GM21367 (cell line): Measurements from ENCODE around the gene DLG2.

Source experiments
- ATAC-seq: cut with Tn5 transposase; IDR thresholded peaks from one replicate; pipeline ENCODE4 v1.9.1; 2021; ENCODE audit not compliant: unreplicated experiment

The DLG2 gene

DNA sequence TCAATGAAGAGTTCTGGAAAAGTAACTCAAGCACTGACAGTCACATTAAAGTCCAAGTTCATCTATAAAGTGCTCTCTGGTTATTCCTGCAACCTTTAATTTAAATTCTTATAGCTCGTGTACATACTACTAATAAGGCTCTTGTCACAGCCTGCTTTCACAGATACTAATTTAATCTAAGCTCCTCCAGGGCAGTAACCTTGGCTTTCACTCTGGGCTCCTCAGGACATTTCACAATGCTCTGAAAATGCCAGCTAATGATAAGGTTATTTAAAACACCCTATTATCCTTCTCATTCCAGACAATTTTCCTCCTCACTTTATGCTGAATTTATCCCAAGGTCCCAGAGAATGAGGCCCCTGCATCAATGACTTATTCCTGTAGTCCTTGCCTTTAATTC, 2098.3 kb downstream of the DLG2 start:
- no peak for ATAC-seq

DNA sequence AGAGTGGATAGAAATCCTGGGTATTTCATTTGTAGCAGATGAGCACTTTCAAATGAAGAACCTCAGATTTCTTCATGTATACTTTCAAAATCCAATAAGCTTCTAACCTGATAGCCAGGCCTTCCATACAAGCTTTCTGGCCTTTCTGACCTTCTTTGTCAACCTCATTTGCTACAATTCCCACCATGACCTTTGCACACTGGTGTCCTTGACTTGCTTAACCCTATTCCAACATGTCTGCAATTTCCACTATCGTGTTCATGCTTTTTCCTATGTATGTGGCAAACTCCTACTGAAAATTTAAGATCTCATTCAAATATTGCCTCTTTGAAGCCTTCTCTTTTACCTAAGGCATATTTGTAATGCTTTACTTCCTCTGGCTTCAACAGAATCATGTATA, 2098.9 kb downstream of the DLG2 start:
- no peak for ATAC-seq

DNA sequence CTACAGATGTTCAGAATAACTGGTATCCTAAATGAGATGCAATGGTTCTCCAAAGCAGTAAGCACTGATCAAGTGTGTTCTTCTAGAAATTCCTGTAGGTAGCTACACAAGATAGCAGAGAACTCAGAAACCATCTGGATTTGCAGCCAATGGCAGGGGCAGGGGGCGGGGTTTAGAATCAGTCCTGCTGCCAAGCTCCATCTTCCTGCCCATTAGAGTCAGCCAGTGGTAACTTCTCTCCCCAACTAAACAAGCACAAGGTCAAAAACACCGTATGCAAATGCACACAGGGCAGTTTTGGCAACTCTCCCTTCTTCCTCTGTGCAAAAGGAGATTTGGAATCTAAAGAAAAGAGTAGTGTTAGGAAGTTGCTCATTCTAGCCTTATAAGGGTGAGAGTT, 2103.5 kb downstream of the DLG2 start:
- no peak for ATAC-seq

DNA sequence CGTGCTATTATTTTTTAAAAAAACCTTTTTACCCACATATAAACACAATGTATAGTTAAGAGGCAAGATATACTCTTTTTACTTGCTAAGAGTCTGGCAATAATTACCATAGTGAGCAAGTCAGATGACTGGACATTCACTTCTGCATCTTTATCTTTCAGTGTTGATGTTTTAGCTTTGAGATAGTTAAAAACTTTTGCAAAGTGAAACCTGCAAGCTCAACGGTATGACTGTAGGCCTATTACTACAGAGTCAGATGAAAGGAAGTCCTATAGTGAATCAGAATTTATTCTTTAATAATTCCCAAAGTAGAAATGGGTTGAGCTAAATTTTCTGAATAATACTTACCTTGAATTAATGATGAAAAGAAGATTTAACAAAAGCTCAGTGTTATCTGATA, 2104.2 kb downstream of the DLG2 start:
- ATAC-seq = no peak

DNA sequence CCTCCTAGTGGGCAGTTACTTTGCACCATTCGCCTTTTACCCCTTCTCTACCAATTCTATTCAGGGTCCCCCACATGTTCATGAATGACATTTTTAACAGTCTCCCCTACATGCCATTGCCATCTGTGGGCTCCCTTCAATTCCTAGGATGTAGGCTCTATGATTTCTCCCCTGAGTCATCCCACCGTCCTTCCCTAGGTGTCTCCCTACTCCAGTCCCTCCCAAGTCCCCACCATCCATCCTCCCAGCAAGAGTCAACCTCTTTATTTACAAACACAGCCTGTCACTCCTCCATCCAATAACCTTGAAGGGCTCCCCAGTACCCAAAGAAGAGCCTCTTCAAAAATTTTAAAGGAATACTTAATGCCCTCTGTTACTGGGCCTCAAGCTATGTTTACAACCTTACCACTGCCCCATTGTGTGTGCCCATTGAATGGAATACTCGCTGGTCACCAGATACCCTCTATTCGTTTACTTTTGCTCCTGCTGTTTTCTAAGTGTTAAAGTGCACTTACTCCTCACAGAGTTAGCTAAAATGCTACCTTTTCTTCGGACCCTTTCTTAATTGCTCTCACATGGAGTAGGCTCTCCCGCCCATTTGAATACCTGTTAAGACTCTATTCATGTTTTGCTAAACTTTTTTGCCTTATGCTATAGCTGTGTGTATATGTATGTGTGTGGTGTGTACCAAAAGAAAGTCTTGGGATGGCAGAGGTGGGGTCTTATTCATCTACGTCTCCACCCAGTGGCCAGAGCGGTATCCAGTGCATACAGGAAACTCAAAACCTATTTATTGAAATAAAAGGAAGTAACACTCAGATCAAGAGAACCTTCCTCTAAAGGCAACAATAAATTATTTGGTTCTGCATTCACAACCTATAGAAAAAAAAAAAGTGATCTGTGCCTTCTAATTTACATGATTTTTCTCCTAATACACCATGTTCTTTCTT, 2105.2 kb downstream of the DLG2 start:
- no peak for ATAC-seq

DNA sequence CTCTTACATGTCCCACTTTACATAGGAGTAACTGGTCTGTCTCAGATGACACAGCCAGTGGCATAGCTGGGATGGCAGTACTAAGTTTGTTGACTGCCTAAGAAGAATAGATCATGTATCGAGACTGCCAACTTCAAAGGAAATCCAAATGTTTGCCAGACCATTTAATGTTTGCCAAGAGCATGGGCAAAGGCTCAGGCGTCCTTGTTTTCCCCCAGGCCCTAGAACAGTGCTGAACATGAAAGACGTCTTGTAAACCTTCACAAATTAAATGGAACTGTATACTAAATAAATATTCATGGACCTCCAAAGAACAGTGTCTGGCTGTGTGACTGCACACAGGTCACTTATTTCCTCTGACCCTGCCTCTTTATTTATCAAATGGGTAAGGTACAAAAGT, 2106.3 kb downstream of the DLG2 start:
- no peak for ATAC-seq

DNA sequence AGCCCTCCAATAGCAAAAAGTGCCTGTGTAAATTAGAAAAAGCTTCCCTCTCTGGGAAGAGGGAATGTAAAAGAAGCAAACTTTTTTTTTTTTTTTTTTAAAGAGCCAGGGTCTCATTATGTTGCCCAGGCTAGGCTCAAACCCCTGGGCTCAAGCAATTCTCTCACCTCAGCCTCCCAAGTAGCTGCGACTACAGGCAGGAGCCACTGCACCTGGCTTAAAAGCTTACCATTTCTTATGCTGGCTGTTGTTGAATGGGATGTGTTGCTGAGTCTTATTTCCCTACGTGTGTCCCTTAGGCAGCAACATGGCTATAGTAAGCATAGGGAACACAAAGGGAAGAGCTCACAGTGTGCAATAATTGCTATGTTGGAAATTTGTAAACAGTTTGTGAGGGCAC, 2115.5 kb downstream of the DLG2 start:
- ATAC-seq = no peak

DNA sequence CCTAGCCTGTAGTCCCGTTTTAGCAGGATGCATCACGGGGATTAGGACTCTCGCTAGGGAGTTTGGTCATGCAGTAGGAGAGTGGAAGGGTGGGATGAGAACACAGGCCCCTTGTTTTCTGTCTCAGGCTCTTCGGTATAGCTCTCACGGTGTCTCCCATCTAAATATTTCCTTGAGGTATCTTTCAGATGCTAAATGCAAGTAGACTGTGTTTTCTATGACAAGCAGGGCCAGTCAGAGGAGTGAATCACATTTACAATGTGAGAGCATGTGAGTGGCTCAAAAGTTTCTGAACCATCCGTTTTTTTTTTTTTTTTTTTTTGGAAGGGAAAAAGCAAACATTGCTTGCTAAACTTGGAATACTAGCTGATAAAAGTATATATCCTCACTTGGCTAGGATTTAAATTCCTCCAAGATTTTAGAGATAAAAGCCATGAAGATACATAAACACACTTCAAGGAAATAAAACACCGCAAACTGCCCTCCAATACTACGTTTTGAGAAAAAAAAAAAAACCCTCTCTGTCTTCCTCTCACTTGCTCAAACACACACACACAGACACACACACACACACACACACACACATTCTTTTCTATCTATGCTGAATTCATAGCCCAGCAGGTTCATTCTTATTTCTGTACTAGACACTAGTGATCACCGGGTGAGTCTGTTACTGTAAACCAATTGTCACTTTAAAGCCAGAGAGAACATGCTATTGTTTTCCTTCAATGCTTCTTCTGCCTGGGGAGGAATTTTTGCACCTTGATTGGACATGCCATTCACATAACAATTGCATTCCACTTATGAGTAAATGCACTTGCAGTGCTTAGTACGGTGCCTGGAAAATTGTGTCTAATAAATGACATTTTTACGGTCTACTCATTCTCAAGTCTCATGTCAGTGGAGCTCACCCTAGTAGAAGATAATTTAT, 2116.3 kb downstream of the DLG2 start:
- ATAC-seq = no peak

DNA sequence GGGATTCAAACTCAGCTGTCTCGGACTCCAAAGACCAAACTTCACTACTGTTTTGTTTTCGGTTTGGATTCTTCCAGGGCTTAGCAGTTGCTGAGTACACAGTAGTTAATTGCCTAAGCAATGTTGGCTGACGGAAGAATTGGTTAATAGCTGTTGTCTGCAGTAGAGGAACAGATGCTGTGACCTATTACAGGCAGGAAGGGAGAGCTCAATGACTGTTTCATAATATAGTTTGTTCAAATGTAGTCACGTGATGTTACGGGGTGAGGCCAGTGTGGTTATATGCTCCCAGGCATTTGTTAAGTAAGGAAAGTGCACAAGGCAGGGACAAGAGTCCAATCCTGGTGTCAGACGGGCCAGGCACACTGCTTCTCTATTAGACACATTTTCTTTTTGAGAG, 2118.3 kb downstream of the DLG2 start:
- ATAC-seq = no peak

DNA sequence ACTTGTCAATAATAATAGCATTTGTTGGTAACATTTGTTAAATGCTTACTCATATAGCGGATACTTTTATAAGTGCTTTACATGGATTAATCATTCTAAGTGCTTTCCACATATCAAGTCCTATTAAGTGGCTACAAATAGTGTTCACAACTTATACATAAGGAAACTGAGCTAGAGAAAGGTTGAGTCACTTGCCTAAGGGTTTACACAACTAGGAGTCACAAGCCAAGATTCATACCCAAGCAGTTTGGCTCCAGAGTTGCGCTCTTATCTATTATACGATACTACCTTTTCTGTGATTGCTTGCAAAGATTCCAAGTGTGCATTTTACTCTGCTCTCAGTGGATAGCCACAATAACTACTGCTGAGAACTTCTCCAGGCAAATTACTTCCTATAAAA, 2125.1 kb downstream of the DLG2 start:
- no peak for ATAC-seq

DNA sequence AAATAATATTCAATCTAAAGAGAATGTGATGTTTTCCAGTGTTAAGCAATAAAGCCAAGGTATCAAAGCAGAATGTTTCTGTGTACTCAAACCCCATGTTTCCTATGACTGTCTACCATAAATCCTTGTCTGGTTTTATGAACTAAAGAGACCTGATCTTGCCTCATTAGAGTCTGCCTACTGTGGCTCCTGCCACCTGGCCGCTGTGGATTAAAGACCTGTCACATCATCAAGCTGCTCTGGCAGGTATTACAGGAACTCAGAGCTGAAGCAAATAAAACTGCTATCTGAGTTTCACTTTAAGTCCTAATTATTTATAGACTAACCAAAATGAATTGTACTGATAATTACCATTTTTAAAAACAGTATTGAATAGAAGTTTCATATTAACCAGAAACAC, 2133.2 kb downstream of the DLG2 start:
- ATAC-seq = no peak

DNA sequence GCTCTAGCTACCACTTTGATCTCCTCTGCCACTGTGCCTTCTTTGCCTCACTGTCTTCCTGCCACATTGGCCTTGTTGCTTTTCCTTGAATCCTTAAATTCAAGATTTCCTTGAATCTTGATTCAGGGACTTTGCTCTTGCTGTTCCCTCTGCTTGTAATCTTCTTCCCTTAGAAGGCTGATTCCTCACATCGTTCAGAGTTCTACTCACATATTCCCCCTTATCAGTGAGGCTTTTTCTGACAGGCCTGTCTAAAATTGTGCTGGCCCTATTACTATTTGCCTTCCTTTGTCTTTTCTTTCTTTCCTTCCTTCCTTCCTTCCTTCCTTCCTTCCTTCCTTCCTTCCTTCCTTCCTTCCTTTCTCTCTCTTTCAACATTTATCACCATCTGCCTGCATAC, 2134.1 kb downstream of the DLG2 start:
- ATAC-seq = no peak

DNA sequence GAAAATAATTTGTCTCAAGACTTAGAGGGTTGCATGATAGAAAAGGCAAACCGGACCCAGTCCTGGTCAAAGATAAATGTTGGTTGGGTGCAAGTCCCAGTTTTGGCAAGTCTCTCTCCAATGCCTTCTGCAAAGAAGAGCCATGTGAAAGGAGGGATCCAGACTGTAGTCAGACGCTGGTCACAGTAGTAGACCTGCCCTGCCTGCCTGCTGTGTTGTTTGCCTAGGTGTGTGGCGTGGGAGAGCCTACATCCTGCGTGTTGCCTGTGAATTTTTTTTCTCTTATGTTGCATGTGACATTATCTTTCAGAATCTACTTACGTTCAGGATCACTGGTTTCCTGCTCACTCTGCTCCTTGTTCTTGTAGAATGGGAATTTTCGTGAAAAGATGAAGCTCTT, 2143.3 kb downstream of the DLG2 start:
- no peak for ATAC-seq

DNA sequence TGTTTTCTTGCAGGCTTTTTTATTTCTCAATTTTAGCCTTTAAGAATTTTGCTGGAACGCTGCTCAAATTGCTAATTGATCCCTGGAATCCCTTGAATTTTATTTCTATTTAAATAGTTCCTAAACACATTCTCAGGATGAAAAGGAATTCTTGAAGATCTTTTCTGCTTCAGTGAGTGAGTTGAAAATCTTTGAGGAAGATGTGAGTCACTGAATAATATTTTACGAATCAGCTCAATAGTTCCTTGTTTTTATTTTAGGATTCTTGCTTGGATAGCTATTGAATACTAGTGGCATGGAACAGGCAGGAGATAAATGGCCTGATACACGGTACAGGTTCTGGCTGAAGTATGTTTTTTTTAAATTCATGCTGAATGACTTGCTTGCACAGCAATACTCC, 2146.3 kb downstream of the DLG2 start:
- ATAC-seq = no peak

DNA sequence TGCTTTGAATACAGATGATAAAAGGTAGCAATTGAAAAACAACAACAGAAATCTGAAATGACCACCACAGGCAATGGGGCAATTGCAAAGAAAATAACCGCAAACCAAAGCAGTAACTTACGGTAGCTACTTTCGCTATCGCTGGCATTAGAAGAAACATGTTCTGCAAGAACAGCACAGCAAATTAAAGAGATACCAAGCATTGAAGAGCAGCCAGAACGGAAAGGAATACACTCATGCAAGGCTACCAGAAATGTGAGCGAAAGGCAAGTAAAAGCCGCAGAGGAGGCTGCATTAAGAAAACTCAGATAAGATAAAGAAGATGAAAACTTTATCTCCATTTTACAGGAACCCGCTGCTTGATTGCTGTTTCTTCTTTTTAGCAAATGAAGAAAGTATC, 2146.9 kb downstream of the DLG2 start:
- ATAC-seq = no peak

DNA sequence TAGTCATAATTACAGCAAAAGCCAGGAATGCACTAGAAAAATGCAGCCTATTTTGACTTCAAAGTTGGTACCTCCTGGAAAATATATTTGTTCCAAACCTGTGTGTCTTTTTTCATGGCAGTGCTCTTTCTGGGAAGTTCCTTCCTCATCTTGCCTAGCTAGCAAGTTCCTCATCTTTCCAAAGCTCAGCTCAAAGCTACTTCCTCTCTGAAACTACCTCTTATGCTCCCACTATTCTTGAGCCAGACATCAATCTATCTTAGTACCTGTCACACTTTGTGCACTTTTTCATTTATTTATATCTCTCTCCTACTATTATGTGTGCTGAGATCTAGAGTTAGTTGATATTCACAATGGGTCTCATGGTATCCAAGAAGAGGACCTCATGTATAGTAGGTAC, 2149.4 kb downstream of the DLG2 start:
- no peak for ATAC-seq

DNA sequence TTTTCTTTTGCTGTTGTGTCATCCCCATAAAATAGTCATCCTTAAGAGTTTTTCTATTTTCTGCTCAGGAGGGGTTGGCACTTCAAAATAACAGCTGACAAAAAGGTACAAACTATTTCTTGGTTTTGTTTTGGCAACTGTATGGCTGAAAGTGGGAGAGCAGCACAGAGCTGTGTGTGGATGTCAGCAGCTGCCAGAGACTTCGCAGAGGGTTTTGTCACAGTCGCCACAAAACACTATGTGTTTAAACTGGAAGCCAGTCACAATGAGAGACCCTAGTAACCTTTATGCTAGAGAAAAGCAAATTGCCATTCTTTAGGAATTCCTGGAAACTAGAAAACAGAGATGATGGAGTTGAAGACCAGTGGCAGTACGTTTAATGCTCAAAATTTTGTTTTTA, 2151.4 kb downstream of the DLG2 start:
- no peak for ATAC-seq

DNA sequence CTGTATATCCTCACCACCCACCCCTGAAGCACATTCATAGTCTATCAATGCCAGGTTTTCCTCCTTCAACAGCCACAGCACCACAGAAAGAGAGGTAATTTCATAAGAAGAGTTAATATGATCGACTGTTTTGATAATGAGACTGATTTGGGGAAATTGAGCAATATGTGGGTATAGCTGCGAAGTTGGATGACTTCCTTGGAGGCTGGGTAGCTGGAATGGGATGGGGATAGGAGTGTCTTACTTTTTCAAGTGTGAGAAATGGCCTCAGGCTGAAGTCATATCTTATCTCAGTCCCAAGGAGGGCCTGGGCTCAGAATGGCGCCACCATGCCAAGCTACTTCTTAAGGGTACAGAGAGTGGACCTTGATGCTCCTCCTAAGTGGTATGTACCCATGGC, 2153.4 kb downstream of the DLG2 start:
- ATAC-seq = no peak

DNA sequence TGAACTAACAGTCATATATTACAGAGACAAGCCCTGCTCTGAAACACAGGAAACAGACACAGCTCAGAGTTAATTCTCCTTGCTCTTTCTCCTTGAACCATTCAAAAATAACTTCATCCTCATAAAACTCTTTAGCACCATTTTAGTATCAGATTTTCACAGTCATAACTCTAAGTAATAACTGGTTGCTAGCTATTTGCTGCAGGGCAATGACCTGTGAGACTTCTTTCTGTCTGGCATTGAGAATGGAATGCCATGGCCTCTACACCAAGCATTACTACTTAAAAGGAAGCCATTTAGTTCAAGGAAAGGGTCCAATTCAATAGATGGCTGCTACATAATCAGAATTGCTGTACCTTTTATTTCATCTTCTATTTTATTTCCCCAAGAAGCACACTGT, 2154.3 kb downstream of the DLG2 start:
- no peak for ATAC-seq

DNA sequence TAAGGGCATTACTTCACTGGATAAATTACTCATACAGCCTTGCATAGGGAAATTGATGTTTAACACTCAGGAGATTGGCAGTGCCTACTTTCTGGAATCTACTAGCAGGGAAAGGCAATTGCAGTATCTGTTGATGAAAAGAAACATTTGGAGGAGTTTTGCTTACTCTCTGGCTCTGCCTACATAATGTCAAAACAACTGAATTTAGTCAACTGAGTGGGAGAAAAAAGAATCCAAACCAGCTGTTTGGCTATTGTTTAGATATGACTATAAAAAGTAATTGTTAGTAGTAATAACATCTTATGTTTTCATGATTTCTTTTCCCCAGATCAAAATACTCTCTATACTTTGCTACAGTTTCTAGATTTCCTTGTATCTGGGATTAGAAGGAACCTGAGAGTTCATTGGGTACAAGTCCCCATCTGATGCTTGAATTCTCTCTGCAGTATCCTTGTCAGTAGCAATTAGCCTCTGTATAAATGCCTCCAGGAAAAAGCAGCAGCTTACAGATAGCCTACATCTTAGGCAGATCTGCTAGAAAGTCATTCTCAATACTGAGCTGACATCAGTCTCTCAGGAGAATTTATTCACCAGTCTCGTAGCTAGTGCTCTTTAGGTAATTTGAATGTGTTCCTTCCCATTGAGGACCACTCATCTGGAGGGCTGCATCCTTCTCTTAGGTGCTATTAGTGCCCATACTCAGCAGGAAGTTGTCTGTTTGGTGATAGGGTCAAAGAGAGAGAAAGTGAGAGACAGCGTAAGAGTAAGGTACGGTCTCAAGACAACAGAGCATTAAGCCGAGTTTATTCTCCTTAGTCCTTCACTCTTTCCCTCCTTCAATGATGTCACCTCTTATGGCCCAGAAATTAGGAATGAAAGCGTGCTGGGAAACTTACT, 2155.1 kb downstream of the DLG2 start:
- ATAC-seq = no peak

DNA sequence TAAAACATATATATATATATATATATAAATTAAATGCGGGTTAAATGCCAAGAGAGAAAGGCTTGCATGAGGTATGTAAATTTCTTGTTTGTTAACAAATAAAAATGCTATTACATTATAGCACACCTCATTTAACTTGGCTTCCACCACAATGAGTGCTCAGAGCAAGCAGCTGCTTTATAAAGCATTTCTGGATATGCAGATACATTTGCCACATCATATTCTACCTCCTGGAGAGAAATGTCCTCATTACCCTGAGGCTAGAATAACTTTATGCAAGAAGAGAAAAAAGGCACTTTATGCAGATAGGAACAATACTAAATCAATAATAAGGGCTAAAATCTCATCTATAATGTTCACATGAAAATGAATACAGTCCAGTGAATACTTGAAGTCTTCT, 2159.3 kb downstream of the DLG2 start:
- ATAC-seq = no peak
